HCT116 (cell line): ENCODE results near the gene CD99L2.

Experiments used
- CEBPB ChIP-seq: IDR thresholded peaks from 2 replicates; pipeline ENCODE4 v1.6.1; 2012; ENCODE audit warnings: low read depth
- EGR1 ChIP-seq: IDR thresholded peaks from 2 replicates; pipeline ENCODE4 v1.6.1; 2012; ENCODE audit warnings: low read depth
- ELF1 ChIP-seq: IDR thresholded peaks from 2 replicates; pipeline ENCODE4 v1.6.1; 2012; ENCODE audit warnings: low read depth, borderline replicate concordance
- EZH2 ChIP-seq: fragments of 200-600 bp; sonication (generic); IDR thresholded peaks from 2 replicates; pipeline ENCODE4 v1.6.1; 2017; ENCODE audit warnings: antibody characterized with exemption, mixed run types
- FOSL1 ChIP-seq: IDR thresholded peaks from 2 replicates; pipeline ENCODE4 v1.6.1; 2012; ENCODE audit warnings: low read depth
- POLR2A ChIP-seq: IDR thresholded peaks from 2 replicates; pipeline ENCODE4 v1.7.0; 2011; ENCODE audit warnings: borderline replicate concordance; ENCODE audit not compliant: insufficient read depth, insufficient read length; ENCODE audit errors: extremely low read depth
- POLR2AphosphoS5 ChIP-seq: IDR thresholded peaks from 2 replicates; pipeline ENCODE4 v1.6.1; 2011; ENCODE audit warnings: mild to moderate bottlenecking, low read depth, low read length, moderate library complexity
- RAD21 ChIP-seq: IDR thresholded peaks from 2 replicates; pipeline ENCODE4 v1.6.1; 2012; ENCODE audit warnings: low read depth, mild to moderate bottlenecking
- SIN3A ChIP-seq: IDR thresholded peaks from 2 replicates; pipeline ENCODE4 v1.6.1; 2012; ENCODE audit warnings: low read depth
- TCF7L2 ChIP-seq: IDR thresholded peaks from 2 replicates; pipeline ENCODE4 v1.7.0; 2011; ENCODE audit warnings: borderline replicate concordance, inconsistent platforms; ENCODE audit not compliant: insufficient read depth, insufficient read length; ENCODE audit errors: extremely low read depth
- TF ChIP-seq, protein P1 (sequence below), 3 experiments: fragments of 200-600 bp in 1 of 3; sonication (generic) in 1 of 3; IDR thresholded peaks in 2 of 3; conservative IDR thresholded peaks in 1 of 3; 2 replicates each; pipeline ENCODE4 v1.5.1; 2012 to 2017; ENCODE audit warnings: low read depth in 2 of 3, low read length in 2 of 3, antibody characterized with exemption in 1 of 3, borderline replicate concordance in 1 of 3, control low read depth in 1 of 3, mild to moderate bottlenecking in 1 of 3, mixed read lengths in 1 of 3, mixed run types in 1 of 3, moderate library complexity in 1 of 3; ENCODE audit not compliant: insufficient read depth in 1 of 3
- TF ChIP-seq, protein P2 (sequence below): IDR thresholded peaks from 2 replicates; pipeline ENCODE4 v1.6.1; 2012
- TF ChIP-seq, protein P3 (sequence below): IDR thresholded peaks from 2 replicates; pipeline ENCODE4 v1.6.1; 2012; ENCODE audit warnings: low read depth

DNA sequence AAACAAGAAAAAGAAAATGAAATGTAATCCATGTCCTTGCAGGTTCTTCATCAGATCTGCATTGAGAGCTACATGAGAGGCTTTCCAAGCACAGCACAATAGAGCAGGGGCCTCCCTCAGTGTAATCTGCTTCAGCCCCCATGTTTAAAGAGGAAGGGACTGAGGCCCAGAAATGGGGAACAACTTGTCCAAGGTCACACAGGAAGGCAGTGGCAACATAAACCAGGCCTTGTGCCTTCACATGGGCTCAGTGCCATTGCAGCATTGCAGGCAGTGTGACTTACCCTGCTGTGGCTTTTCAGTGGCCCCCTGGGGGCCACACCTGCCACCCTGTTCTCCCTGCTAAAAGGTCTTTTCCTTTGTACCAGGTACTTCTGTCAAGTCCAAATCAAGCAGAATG, 20.9 kb upstream of the CD99L2 start:
- TF ChIP-seq, protein P1, sequence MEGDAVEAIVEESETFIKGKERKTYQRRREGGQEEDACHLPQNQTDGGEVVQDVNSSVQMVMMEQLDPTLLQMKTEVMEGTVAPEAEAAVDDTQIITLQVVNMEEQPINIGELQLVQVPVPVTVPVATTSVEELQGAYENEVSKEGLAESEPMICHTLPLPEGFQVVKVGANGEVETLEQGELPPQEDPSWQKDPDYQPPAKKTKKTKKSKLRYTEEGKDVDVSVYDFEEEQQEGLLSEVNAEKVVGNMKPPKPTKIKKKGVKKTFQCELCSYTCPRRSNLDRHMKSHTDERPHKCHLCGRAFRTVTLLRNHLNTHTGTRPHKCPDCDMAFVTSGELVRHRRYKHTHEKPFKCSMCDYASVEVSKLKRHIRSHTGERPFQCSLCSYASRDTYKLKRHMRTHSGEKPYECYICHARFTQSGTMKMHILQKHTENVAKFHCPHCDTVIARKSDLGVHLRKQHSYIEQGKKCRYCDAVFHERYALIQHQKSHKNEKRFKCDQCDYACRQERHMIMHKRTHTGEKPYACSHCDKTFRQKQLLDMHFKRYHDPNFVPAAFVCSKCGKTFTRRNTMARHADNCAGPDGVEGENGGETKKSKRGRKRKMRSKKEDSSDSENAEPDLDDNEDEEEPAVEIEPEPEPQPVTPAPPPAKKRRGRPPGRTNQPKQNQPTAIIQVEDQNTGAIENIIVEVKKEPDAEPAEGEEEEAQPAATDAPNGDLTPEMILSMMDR (IDR thresholded peaks at IDR 0.05 in 2 of 3, conservative IDR thresholded peaks at IDR 0.05 in 1 of 3; ENCODE audit: borderline replicate concordance in 1 of 3, insufficient read depth in 1 of 3, low read depth in 2 of 3, low read length in 2 of 3) = no peak
- TF ChIP-seq POLR2AphosphoS5 = no peak
- TF ChIP-seq POLR2A = no peak
- no peak for TF ChIP-seq EGR1
- no peak for TF ChIP-seq ELF1
- no peak for TF ChIP-seq CEBPB
- TF ChIP-seq, protein P2, sequence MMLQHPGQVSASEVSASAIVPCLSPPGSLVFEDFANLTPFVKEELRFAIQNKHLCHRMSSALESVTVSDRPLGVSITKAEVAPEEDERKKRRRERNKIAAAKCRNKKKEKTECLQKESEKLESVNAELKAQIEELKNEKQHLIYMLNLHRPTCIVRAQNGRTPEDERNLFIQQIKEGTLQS = no peak
- no peak for TF ChIP-seq SIN3A
- TF ChIP-seq FOSL1 = no peak
- TF ChIP-seq EZH2 = no peak
- TF ChIP-seq, protein P3, sequence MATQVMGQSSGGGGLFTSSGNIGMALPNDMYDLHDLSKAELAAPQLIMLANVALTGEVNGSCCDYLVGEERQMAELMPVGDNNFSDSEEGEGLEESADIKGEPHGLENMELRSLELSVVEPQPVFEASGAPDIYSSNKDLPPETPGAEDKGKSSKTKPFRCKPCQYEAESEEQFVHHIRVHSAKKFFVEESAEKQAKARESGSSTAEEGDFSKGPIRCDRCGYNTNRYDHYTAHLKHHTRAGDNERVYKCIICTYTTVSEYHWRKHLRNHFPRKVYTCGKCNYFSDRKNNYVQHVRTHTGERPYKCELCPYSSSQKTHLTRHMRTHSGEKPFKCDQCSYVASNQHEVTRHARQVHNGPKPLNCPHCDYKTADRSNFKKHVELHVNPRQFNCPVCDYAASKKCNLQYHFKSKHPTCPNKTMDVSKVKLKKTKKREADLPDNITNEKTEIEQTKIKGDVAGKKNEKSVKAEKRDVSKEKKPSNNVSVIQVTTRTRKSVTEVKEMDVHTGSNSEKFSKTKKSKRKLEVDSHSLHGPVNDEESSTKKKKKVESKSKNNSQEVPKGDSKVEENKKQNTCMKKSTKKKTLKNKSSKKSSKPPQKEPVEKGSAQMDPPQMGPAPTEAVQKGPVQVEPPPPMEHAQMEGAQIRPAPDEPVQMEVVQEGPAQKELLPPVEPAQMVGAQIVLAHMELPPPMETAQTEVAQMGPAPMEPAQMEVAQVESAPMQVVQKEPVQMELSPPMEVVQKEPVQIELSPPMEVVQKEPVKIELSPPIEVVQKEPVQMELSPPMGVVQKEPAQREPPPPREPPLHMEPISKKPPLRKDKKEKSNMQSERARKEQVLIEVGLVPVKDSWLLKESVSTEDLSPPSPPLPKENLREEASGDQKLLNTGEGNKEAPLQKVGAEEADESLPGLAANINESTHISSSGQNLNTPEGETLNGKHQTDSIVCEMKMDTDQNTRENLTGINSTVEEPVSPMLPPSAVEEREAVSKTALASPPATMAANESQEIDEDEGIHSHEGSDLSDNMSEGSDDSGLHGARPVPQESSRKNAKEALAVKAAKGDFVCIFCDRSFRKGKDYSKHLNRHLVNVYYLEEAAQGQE = no peak
- TF ChIP-seq RAD21 = no peak
- TF ChIP-seq TCF7L2 = no peak
